ENCODE measurements around the gene NKAIN4.

- TF ChIP-seq CTCF (IDR thresholded peaks at IDR 0.05; ENCODE audit: poor library complexity) (no peak), EZH2 (IDR thresholded peaks at IDR 0.05; ENCODE audit: borderline replicate concordance) (no peak), EZH2phosphoT487 (IDR thresholded peaks at IDR 0.05; ENCODE audit: low read depth, severe bottlenecking, unreplicated experiment) (no peak)
These were observed 18.0 kb downstream of the NKAIN4 start for GRCh38 chr20:63236116-63236837.
